CD1c-positive myeloid dendritic cell (primary cell): ENCODE data around the gene STING1.
A peak's percentile ranks its signal among the peaks of the same experiment; 100 is the strongest.
"Not testable (repeated sequence)": the region's sequence is repeated elsewhere in the genome, so short reads cannot be mapped to it uniquely, and the experiment has no call there.

Experiments
- DNase-seq: peaks from one replicate; pipeline ENCODE4 v3.0.0-alpha.2; 2016; ENCODE audit errors: extremely low spot score

The STING1 gene

DNA sequence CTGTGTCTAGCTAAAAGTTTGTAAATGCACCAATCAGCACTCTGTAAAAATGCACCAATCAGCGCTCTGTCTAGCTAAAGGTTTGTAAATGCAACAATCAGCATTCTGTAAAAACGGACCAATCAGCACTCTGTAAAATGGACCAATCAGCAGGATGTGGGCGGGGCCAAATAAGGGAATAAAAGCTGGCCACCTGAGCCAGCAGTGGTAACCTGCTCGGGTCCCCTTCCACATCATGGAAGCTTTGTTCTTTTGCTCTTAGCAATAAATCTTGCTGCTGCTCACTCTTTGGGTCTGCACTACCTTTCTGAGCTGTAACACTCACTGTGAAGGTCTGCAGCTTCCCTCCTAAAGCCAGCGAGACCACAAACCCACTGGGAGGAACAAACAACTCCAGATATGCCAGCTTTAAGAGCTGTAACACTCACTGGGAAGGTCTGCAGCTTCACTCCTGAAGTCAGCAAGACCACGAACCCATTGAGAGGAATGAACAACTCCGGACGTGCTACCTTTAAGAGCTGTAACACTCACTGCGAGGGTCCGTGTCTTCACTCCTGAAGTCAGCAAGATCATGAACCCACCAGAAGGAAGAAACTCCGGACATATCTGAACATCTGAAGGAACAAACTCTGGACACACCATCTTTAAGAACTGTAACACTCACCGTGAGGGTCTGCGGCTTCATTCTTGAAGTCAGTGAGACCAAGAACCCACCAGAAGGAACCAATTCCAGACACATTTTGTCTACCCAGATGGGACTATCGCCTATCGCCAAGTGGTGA, 20.7 kb upstream of the STING1 start:
- not testable (repeated sequence) for DNase-seq

DNA sequence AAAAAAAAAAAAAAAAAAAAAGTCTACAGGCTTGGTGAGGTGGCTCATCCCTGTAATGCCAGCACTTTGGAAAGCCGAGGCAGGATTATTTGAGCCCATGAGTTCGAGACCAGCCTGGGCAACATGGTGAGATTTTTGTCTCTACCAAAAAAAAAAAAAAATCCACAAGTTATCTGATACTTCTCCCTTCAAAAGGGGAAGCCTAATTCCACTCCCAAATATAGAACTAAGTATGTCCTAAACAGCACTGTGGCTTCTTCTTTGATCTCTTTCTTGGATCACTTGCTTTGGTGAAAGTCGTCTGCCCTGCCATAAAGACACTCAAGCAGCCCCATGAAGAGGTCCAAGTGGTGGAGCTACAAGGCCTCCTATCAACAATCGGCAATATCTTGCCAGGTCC, 18.8 kb upstream of the STING1 start:
- DNase-seq = peak; percentile 48

DNA sequence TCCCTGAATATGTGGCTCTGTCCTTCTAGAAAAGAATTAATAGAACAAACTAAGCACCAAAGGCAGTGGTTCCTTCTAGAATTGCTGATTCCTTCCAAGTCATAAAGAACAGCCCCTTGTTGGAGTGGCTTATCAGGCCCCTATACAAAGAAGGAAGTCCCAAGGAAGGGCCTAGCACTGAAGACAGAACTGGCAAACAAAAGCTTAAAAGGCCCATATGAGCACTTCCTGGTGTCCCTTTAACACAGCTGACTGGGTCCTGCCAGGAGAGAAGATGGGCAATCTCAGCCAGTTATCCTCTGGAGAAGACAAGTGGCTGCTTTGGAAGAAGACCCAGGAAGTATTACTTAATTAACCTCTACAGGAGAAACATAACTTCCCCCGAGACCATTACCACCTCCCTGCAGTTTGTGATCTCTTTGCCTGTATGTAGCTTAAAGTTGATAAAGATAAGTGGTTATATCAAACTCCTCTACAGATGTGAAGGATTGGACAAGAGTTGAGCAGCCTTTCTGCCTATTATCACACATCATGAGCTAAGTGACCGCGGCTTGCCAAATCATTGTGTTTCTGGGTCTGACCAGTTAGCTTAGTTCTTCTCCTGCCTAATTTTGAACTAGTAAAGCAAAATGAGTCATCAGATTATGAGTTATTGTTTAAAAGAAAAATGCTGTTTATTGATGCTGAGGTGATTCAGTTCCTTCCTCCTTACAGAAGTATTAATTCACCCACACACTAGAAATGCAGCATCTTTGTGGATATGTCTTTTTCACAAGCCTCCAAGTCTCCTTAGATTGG, 13.3 kb upstream of the STING1 start:
- DNase-seq = peak; percentile 55

DNA sequence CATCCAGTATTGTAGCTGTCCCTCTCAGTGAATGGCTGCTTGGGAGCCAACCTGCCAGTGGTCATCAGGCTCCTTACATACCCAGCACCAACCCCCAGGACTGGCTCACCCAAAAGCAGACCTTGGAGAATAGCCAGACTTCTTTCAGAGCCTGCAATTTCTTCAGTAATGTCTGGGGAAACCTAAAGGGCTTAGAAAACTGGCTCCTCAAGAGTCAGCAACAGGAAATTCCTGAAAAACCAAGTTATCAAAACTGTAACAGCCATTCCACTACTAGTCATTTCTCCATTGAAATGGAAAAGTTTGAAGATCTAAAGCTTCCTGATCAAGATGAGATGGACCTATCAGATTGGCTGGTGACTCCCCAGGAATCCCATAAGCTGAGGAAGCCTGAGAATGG, 12.3 kb upstream of the STING1 start:
- no peak for DNase-seq

DNA sequence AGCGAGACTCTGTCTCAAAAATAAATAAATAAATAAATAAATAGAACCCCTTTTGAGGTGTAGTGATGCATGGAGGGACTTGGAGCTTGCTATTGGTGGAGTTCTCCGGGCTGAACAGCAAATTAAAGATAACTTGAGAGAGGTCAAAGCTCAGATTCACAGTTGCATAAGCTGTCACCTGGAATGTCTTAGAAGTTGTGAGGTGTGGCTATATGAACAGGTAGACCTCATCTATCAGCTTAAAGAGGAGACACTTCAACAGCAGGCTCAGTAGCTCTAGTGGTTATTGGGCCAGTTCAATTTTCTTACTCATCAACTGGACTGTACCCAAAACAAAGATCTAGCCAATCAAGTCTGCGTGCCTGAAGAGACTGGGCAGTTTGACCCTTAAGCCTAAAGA, 11.7 kb upstream of the STING1 start:
- DNase-seq = no peak

DNA sequence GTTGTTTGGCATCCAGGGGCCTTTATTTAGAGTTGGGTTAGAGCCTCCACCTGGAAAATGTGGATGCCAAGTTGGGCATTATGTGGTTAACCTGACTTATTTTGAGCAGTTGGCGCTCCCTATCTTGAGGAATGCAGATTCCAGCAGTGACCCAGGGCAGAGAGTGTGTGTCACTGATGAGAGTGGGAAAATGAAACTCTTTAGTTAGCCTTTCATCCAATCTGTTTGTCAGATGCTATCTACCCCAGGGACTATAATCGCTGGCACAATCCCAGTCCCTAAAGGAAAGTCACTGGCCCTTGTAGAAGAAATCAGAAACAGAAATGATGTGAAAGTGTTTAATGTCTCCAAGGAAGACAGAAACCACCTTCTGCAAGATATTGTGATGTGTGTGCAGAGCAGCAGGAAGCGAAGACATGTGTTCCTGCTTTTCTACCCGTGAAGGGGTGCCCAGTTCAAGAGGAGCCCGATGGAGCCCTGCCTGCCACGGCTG, 10.2 kb upstream of the STING1 start:
- DNase-seq = no peak

DNA sequence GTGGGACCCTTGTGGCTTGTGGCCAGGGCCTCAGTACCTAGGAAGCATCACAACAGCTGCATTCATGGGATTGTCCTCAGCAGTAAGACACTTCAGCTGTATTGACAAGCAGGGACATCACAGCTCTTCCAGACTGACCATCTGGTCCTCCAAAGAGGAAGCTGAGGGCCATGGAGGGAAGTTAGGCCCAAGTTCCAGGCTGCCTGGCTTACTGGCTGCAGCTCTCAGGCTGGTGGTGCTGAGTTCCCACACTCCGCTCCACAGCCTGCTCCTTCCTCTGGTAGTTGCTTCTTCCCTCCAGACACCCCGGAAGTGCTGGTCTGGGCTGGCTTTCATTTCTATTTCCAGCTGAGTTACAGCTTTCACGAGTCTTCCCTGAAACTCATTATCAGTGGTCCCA, 5.7 kb upstream of the STING1 start:
- DNase-seq = peak; percentile 71

DNA sequence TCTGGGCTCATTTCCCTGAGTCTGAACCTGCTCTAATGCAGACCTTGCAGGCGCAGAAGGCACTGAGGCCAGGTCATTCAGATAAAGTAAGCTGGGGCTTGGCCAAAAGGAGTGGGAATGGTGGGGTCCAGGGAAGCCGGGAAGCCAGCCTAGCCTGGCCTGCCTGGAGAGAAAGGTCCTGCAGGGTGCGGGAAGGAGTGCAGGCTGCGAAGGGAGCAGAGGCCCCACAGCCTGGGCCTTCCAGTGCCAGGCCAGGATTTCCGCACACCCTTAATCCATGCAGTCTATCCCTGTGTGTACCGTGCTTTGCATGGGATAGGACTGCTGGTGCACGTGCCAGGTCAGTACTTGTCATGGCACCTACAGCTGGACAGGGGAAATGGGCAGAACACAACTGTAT, 3.6 kb upstream of the STING1 start:
- DNase-seq = no peak

DNA sequence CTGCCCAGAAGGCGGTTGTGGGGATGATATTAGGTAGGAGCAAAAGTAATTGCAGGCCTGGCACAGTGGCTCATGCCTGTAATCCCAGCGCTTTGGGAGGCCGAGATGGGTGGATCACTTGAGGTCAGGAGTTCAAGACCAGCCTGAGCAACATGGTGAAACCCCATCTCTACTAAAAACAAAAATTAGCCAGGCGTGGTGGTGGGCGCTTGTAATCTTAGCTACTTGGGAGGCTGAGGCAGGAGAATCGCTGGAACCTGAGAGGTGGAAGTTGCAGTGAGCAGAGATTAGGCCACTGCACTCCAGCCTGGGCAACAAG, 291 bp upstream of the STING1 start:
- DNase-seq = not testable (repeated sequence)

DNA sequence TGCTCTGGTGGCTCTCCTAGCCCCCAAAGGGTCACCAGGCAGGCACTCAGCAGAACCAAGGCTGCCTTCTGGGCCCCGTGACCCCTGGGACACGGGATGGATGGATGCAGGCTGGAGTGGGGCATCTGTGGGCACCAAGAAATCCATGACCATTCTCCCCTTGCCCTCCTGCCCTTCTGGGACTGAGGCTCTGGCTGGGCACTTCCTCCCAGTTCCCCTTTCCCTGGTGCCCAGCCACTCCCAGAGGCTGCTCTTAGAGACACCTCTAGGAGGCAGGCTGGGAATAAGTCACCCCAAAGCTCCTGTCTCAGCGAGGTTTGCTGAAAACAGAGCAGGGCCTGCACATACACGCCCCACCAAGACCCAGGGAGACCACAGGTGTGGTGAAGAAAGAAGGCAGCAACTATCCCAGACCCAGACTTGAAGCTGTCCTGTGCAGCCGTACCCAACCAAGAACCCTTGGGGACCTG, 943 bp downstream of the STING1 start:
- peak; percentile 61 for DNase-seq

DNA sequence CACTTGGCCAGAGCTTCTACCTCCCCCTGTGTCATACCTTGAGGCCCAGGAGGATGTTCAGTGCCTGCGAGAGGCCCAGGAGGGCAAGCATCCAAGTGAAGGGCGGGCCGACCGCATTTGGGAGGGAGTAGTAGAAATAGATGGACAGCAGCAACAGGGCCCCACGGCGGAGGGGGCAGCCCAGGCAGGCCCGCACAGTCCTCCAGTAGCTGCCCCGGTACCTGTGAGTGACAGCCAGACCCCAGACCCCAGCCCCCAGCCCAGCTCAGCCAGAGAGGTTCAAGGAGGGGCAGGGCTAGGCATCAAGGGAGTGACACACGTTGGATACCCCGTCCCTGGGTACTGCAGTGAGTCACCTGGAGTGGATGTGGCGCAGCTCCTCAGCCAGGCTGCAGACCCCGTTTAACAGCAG, 1.4 kb downstream of the STING1 start:
- DNase-seq = no peak

DNA sequence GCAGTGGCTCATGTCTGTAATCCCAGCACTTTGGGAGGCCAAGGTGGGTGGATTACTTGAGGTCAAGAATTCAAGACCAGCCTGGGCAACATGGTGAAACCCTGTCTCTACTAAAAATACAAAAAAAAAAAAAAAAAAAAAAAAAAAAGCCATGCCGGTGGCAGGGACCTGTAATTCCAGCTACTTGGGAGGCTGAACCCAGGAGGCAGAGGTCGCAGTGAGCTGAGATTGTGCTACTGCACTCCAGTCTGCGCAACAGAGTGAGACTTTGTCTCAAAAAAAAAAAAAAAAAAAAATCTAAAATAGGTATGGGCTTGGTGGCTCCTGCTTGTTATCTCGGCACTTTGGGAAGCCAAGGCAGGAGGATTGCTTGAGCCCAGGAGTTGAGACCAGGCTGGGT, 2.8 kb downstream of the STING1 start:
- DNase-seq = not testable (repeated sequence)

DNA sequence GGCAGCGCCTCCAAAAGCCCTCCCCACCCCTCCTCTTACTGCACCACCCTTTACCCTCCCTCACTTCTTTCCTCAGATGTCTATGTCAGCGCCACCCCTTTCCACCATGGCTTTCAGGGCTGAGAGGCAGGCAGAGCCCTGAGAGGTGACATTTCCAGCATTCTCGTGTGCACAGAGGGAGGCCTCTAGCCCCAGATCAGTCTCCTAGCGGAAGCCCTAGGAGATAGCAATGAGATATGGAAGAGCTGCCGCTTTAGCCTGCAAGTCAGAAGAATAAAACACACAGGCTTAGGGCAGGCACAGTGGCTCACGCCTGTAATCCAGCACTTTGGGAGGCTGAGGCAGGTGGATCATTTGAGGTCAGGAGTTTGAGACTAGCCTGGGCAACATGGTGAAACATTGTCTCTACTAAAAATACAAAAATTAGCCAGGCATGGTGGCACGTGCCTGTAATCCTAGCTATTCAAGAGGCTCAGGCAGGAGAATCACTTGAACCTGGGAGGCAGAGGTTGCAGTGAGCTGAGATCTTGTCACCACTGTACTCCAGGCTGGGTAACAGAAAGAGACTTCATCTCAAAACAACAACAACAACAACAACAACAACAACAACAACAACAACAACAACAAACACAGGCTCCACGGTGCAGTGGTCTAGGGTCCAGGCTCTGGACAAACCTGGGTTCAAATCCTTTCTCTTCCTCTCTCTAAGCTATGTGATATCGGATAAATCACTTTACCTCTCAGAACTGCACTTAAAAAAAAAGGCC, 3.7 kb downstream of the STING1 start:
- not testable (repeated sequence) for DNase-seq

DNA sequence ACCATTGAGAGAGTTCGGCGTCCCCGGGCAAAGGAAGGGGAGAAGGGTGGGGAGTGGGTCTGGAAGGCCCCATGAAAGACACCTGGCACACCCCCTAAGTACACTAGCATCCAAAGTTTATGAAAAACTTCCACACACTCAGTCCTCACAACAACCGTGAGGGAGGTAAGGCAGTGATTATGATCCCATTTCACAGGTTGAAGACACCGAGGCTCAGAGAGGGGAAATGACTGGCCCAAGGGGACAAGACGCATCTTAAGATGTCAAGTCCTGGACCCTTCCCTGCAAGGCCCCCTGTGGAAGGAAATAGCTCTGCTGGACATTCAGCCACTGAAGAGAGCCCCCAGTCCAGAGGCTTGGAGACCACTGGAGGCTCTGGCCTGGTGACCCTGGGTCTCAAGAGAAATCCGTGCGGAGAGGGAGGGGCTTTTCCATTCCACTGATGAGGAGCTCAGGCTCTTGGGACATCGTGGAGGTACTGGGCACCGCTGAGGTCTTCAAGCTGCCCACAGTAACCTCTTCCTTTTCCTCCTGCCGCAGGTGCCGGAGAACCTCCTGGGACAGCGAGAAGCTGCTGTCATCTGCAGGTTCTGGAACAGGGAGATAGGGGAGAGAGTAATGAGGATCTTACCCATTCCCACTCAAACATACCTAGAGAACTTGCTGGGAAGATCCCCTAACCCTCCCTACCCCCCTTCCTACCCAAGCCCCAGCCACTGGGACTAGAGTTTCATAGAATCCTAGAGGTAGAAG, 6.5 kb downstream of the STING1 start:
- no peak for DNase-seq

DNA sequence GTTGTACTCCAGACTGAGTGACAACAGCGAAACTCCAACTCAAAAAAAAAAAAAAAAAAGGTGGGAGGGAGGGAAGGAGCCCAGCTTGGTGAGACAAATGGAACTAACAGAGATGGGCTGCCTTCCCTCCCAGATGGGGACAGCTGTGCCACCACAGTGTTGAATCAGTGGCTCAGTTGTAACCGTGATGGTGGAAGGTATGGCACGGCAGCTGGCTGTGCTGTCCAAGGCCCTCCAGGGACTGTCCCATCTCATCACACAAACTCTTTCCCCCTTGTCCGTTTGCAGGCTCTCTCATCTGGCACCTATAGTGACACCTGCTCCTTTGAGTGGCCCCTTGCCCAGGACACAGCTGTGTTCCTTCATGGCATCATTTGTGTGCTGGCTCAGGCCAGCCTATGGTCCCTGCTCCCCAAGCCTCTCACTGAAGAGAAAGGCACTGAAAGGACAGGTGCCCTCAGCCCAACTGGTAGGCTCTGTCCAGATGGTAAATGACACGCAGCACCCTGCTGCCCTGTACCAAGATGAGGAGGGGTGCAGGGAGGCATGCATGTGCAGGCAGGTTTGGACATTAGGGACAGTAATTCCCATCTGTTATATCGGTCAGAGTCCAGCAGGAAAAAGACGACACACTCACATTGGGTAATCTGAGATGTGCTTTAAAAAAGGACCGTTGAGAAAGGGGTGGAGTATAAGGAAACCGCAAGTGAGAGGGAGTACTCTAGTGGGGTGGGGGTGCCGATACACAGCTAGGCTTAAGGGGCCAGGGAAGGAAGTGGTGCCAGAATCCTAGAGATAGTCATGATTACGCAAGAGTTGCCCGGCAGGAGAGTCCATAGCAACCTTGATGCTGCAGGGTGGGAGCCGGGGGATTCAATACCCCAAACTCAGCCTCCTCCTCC, 7.4 kb downstream of the STING1 start:
- peak; percentile 58 for DNase-seq

DNA sequence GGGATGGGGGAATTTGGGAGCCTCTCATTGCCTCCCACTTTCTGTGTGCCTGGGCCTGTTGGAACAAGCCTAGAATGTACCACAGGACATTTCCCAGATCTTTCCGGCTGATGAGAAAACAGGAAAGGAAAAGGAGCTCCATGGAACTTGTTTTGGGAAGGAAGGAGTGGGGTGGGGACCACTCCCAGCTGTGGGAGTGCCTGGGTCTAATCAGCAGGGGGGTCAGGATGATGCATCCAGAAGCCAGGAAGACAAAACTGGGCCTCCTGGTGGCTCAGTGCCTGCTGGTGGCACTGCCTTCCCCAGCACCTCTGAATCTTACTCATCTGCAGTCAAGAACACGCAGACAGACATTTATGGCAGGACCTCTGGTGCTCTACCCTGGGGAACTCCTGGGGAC, 9.0 kb downstream of the STING1 start:
- no peak for DNase-seq

DNA sequence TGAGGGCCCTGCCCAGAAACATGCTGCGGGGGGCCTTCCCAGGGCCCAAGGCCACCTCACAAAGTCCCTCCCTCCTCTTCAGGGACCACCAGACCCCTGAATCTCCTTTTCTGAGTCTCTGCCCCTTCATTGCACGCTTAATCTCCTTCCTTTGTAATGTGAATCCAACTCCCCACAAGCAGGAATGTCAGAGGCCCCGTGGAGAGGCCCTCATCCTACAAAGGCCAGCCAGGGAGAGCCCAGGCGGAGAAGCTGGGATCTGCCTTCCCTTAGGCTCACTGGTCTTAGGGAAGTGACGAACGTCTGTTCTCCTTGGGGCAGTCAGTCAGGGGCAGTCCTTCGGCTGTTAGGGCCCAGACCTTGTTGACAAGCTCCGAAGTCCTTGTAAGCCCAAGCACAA, 9.5 kb downstream of the STING1 start:
- no peak for DNase-seq

DNA sequence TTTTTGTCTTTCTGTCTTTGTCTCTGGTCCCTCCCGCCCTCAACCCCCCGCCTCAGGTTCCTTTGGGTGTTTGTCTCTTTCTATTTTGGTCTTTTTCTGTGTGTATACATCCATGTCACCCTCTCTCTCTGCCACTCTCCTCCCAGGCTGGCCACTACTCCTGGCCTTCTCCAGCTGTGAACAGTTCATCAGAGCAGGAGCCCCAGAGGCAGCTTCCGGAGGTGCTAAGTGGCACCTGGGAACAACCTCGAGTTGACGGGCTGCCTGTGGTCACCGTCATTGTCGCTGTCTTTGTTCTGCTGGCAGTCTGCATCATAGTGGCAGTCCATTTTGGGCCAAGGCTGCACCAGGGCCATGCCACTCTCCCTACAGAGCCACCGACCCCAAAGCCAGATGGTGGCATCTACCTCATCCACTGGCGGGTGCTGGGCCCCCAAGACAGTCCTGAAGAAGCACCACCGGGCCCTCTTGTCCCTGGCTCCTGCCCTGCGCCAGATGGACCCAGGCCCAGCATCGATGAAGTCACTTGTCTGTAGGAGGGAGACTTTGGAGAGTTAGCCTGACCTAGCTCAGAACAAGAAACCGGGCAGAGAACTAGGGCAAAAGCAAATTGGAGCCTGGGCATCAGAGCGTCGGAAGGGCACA, 10.1 kb downstream of the STING1 start:
- DNase-seq = no peak

DNA sequence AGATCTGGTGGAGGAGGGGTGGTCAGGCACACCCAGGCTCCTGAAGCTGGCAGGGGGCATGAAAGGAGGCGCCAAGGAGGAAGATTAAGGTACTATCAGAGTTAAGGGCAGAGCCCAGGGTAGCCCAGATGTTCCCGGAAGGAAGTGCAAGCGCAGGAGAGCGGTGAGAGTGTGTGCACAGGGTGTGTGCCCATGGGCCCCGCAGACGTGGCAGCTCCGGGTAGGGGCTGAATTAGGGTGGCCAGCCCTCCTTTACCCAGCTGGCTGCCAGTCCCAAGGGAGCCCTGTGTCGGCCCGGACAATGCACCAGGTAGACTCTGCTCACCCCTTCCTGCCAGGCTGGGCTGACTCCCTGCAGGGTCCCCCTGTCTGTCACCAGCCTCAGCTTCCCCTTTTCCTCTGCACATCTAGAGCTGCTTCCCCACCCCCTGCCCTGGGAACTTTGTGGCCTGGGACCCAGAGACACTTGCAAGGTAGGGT, 11.7 kb downstream of the STING1 start, which contains the start of gene SMIM33:
TSS of gene SMIM33 (plus strand) at position 184 of the 480 bp plus-strand sequence. CDS start at position 302, 118 bp downstream.
- DNase-seq = peak; percentile 19
